Measurements from ENCODE around the gene XXYLT1. TPM values are rescaled to one million over a fixed set of nuclear protein-coding genes. Genes with fewer than 3 reads are reported as not detected.
"Not testable (repeated sequence)": the region's sequence is repeated elsewhere in the genome, so short reads cannot be mapped to it uniquely, and the experiment has no call there.

Gene XXYLT1
- total RNA-seq, 4 donors from 2014 or later, result 9.8 to 14.6 (median 13.9) TPM

- Histone ChIP-seq H3K27ac (no peak overlapping the region), H3K9me3 (no peaks in the 10 kb centered on the region), H3K4me3 (replicated peaks in 1 of 3) (no peak overlapping the region), H3K36me3 (no peaks in the 10 kb centered on the region), H3K4me1 (no peaks in the 10 kb centered on the region), H3K27me3 (no peaks in the 10 kb centered on the region)
- TF ChIP-seq, protein P1, sequence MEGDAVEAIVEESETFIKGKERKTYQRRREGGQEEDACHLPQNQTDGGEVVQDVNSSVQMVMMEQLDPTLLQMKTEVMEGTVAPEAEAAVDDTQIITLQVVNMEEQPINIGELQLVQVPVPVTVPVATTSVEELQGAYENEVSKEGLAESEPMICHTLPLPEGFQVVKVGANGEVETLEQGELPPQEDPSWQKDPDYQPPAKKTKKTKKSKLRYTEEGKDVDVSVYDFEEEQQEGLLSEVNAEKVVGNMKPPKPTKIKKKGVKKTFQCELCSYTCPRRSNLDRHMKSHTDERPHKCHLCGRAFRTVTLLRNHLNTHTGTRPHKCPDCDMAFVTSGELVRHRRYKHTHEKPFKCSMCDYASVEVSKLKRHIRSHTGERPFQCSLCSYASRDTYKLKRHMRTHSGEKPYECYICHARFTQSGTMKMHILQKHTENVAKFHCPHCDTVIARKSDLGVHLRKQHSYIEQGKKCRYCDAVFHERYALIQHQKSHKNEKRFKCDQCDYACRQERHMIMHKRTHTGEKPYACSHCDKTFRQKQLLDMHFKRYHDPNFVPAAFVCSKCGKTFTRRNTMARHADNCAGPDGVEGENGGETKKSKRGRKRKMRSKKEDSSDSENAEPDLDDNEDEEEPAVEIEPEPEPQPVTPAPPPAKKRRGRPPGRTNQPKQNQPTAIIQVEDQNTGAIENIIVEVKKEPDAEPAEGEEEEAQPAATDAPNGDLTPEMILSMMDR (IDR thresholded peaks at IDR 0.05), result no peak
- no peak for TF ChIP-seq POLR2A (IDR thresholded peaks at IDR 0.05)
- DNase-seq, result no peak
- intact Hi-C loops (cut with DNase I), result no loop called here
- WGBS, 2 donors, result 81 to 87% methylated on average over 8 of the region's 8 CpGs
Observed at GRCh38 chr3:195194559-195195206, 76.3 kb downstream of the XXYLT1 start.

DNA sequence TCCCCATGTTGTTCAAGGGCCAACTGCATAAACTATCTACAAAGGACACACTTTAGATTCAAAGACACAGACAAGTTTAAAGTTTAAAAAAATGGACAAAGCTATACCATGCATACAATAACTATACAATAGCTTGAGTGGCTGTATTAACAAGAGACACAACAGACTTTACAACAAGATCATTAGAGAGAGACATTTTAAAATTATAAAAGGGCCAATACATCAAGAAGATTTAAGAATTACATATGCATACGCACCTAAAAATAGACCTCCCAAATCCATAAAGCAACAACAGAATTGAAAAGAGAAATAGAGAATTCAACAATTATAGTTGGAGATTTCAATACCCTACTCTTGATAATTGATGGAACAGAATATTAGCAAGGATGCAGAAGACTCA lies 79.4 kb downstream of the XXYLT1 start:
- no peaks in the 10 kb centered on the region for H3K27me3 ChIP-seq
- no peak overlapping the region for H3K27ac ChIP-seq
- no peak for DNase-seq
- H3K4me1 ChIP-seq, result peaks cover 0 to 14% of the 10 kb centered on the region in 2 donors
- WGBS, 2 donors, result 96 to 98% methylated on average over 1 of the region's 1 CpG
- no peak for TF ChIP-seq POLR2A (IDR thresholded peaks at IDR 0.05)
- TF ChIP-seq, protein P1 (IDR thresholded peaks at IDR 0.05), result no peak
- intact Hi-C loops (cut with DNase I), result no loop called here
- H3K4me3 ChIP-seq (replicated peaks in 1 of 3), result no peak overlapping the region
- H3K9me3 ChIP-seq, result no peaks in the 10 kb centered on the region
- no peaks in the 10 kb centered on the region for H3K36me3 ChIP-seq

- Histone ChIP-seq H3K4me3 (replicated peaks in 1 of 3) (no peak overlapping the region), H3K36me3 (no peaks in the 10 kb centered on the region), H3K27me3 (no peaks in the 10 kb centered on the region), H3K9me3 (no peaks in the 10 kb centered on the region), H3K27ac (no peak overlapping the region), H3K4me1 (peaks cover 0 to 14% of the 10 kb centered on the region in 2 donors)
- DNase-seq, result no peak
- TF ChIP-seq, protein P1 (IDR thresholded peaks at IDR 0.05), result no peak
- no peak for TF ChIP-seq POLR2A (IDR thresholded peaks at IDR 0.05)
- WGBS, 2 donors, result 90 to 91% methylated on average over 1 of the region's 1 CpG
- intact Hi-C loops (cut with DNase I), result no loop called here
Observed at GRCh38 chr3:195189821-195190220, 81.1 kb downstream of the XXYLT1 start.

- DNase-seq, result no peak
- H3K9me3 ChIP-seq, result no peaks in the 10 kb centered on the region
- no peak overlapping the region for H3K27ac ChIP-seq
- no peak overlapping the region for H3K4me3 ChIP-seq (replicated peaks in 1 of 3)
- WGBS, 2 donors, result 74 to 77% methylated on average over 3 of the region's 3 CpGs
- H3K27me3 ChIP-seq, result no peaks in the 10 kb centered on the region
- peaks cover 0 to 14% of the 10 kb centered on the region in 2 donors for H3K4me1 ChIP-seq
- TF ChIP-seq, protein P1 (IDR thresholded peaks at IDR 0.05), result no peak
- TF ChIP-seq POLR2A (IDR thresholded peaks at IDR 0.05), result no peak
- intact Hi-C loops (cut with DNase I), result no loop called here
- H3K36me3 ChIP-seq, result no peaks in the 10 kb centered on the region
Observed at GRCh38 chr3:195188426-195188927, 82.5 kb downstream of the XXYLT1 start.

GRCh38 chr3:195187609-195188425 lies 83.1 kb downstream of the XXYLT1 start:
- intact Hi-C loops (cut with DNase I), result no loop called here
- peaks cover 0 to 14% of the 10 kb centered on the region in 2 donors for H3K4me1 ChIP-seq
- no peak overlapping the region for H3K4me3 ChIP-seq (replicated peaks in 1 of 3)
- no peaks in the 10 kb centered on the region for H3K27me3 ChIP-seq
- no peak overlapping the region for H3K27ac ChIP-seq
- no peaks in the 10 kb centered on the region for H3K36me3 ChIP-seq
- no peak for TF ChIP-seq POLR2A (IDR thresholded peaks at IDR 0.05)
- TF ChIP-seq, protein P1 (IDR thresholded peaks at IDR 0.05), result no peak
- 49 to 52% methylated on average over 5 of the region's 5 CpGs for WGBS, 2 donors
- no peaks in the 10 kb centered on the region for H3K9me3 ChIP-seq
- no peak for DNase-seq

GRCh38 chr3:195186710-195187047 lies 84.3 kb downstream of the XXYLT1 start:
- H3K36me3 ChIP-seq; H3K4me3 ChIP-seq (replicated peaks in 1 of 3); intact Hi-C loops (cut with DNase I); DNase-seq; H3K9me3 ChIP-seq; H3K27me3 ChIP-seq; H3K27ac ChIP-seq: not testable (repeated sequence)
- 96 to 97% methylated on average over 6 of the region's 6 CpGs for WGBS, 2 donors
- peaks cover 0 to 14% of the 10 kb centered on the region in 2 donors for H3K4me1 ChIP-seq
